CD4-positive, alpha-beta T cell (primary cell): ENCODE results near the gene TMEM196. TPM values are rescaled to one million over a fixed set of nuclear protein-coding genes. Genes with fewer than 3 reads are reported as not detected.
"Not testable (repeated sequence)": the region's sequence is repeated elsewhere in the genome, so short reads cannot be mapped to it uniquely, and the experiment has no call there.

Experiments
- ATAC-seq: fragments of 200-7000 bp; cut with Tn5 transposase; one replicate; pipeline ENCODE4 v1.10.0; 2022; ENCODE audit warnings: mild to moderate bottlenecking; ENCODE audit not compliant: poor library complexity
- CTCF ChIA-PET: fragments of 350-600 bp; sonication (Branson Sonifier 250); formaldehyde crosslinking; loops from one replicate; lab custom pipeline; 2021; ENCODE audit warnings: antibody characterized with exemption, inconsistent platforms; lab: Charles Lee
- POLR2A ChIA-PET: fragments of 350-600 bp; sonication (Branson Sonifier 250); formaldehyde crosslinking; loops from one replicate; lab custom pipeline; 2021; ENCODE audit warnings: antibody characterized with exemption, inconsistent platforms; lab: Charles Lee
- DNase-seq, 14 experiments: peaks; one replicate each; pipeline ENCODE4 v3.0.0-alpha.2; 2013 to 2020; ENCODE audit warnings: mixed read lengths in 2 of 14
- H3K27ac ChIP-seq, 2 donors: one replicate each; pipeline versions ENCODE4 v1.5.1 to v1.7.0; 2013; ENCODE audit warnings: low read length in 2 of 2, low read depth in 1 of 2, mild to moderate bottlenecking in 1 of 2
- H3K27me3 ChIP-seq, 2 experiments: 1 replicate in 1 of 2; 2 replicates in 1 of 2; pipeline versions ENCODE4 v1.6.1 to v1.7.0; 2013; ENCODE audit warnings: low read length in 2 of 2, control low read depth in 1 of 2, mild to moderate bottlenecking in 1 of 2, moderate library complexity in 1 of 2; ENCODE audit not compliant: insufficient read depth in 2 of 2, control insufficient read depth in 1 of 2
- H3K36me3 ChIP-seq: one replicate; pipeline ENCODE4 v1.6.1; 2013; ENCODE audit warnings: low read length, control low read depth; ENCODE audit not compliant: insufficient read depth
- H3K4me1 ChIP-seq: one replicate; pipeline ENCODE4 v1.6.1; 2013; ENCODE audit warnings: low read length, control low read depth; ENCODE audit not compliant: insufficient read depth
- H3K4me3 ChIP-seq: one replicate; pipeline ENCODE4 v1.5.1; 2013; ENCODE audit warnings: mild to moderate bottlenecking, low read length, moderate library complexity
- H3K9me3 ChIP-seq, 2 experiments: 1 replicate in 1 of 2; 2 replicates in 1 of 2; pipeline versions ENCODE4 v1.6.1 to v1.7.0; 2013; ENCODE audit warnings: low read length in 2 of 2, mild to moderate bottlenecking in 2 of 2, control low read depth in 1 of 2, moderate library complexity in 1 of 2; ENCODE audit not compliant: control insufficient read depth in 1 of 2, insufficient read depth in 1 of 2
- H3K27ac Mint-ChIP-seq: one replicate; pipeline ENCODE4 v1.8.0; 2020; ENCODE audit warnings: mixed read lengths
- H3K27me3 Mint-ChIP-seq: one replicate; pipeline ENCODE4 v1.8.0; 2021; ENCODE audit warnings: mixed read lengths
- H3K36me3 Mint-ChIP-seq: one replicate; pipeline ENCODE4 v1.8.0; 2021; ENCODE audit warnings: low read depth, mixed read lengths
- H3K4me1 Mint-ChIP-seq: one replicate; pipeline ENCODE4 v1.8.0; 2021; ENCODE audit warnings: low read depth, mixed read lengths
- H3K4me3 Mint-ChIP-seq: one replicate; pipeline ENCODE4 v1.8.0; 2020; ENCODE audit warnings: mild to moderate bottlenecking, mixed read lengths
- H3K9me3 Mint-ChIP-seq: one replicate; pipeline ENCODE4 v1.8.0; 2020; ENCODE audit warnings: mixed read lengths
- intact Hi-C, 2 experiments: fragments of 100-400 bp; cut with DNase I in 1 of 2; cut with micrococcal nuclease in 1 of 2; formaldehyde crosslinking; loops; one replicate each; pipeline versions ENCODE4 v1.15.1 to v1.9.0; 2023 to 2025; cut with DNase I, micrococcal nuclease
- total RNA-seq, 174 experiments: library from RNA in 2 of 174; stranded (reverse) in 2 of 174; gene quantifications; one replicate each; pipeline ENCODE4 v1.2.3 and lab custom pipeline; 2021 to 2026
- TF ChIP-seq, protein P1 (sequence below): fragments of 200-600 bp; IDR thresholded peaks from one replicate; pipeline ENCODE4 v1.8.0; 2022; ENCODE audit warnings: antibody characterized with exemption, mild to moderate bottlenecking

The TMEM196 gene
- total RNA-seq, 2 experiments from 2014 or later = not detected

DNA sequence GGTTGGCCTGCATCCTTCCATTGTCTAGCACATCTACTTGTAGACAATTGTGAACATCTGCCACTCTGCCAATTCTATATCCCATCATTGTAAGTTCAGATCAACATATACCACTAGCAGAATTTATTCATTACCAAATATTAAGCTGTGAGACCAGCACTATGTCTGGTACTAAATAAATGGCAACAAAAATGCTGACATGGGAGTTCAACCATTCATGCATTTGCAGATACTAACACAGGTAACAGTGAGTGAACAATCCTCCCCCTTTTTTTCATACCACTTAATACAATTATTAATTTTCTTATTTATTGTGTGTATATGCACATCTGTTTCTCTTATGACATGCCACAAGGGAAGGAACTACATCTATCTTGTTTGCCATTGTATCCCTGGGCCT lies 76.5 kb downstream of the TMEM196 start:
- peaks cover 56% of the 10 kb centered on the region for H3K36me3 Mint-ChIP-seq
- no peaks in the 10 kb centered on the region for H3K27me3 ChIP-seq
- no peak overlapping the region for H3K27ac Mint-ChIP-seq
- H3K9me3 Mint-ChIP-seq = no peaks in the 10 kb centered on the region
- no peak overlapping the region for H3K4me3 ChIP-seq
- no peaks in the 10 kb centered on the region for H3K27me3 Mint-ChIP-seq
- intact Hi-C loops = no loop called here
- H3K36me3 ChIP-seq = peaks cover 19% of the 10 kb centered on the region
- POLR2A ChIA-PET = no interaction called here
- H3K9me3 ChIP-seq = no peaks in the 10 kb centered on the region
- no peaks in the 10 kb centered on the region for H3K4me1 Mint-ChIP-seq
- DNase-seq (no peak), ATAC-seq (no peak)
- no peaks in the 10 kb centered on the region for H3K4me1 ChIP-seq
- TF ChIP-seq, protein P1, sequence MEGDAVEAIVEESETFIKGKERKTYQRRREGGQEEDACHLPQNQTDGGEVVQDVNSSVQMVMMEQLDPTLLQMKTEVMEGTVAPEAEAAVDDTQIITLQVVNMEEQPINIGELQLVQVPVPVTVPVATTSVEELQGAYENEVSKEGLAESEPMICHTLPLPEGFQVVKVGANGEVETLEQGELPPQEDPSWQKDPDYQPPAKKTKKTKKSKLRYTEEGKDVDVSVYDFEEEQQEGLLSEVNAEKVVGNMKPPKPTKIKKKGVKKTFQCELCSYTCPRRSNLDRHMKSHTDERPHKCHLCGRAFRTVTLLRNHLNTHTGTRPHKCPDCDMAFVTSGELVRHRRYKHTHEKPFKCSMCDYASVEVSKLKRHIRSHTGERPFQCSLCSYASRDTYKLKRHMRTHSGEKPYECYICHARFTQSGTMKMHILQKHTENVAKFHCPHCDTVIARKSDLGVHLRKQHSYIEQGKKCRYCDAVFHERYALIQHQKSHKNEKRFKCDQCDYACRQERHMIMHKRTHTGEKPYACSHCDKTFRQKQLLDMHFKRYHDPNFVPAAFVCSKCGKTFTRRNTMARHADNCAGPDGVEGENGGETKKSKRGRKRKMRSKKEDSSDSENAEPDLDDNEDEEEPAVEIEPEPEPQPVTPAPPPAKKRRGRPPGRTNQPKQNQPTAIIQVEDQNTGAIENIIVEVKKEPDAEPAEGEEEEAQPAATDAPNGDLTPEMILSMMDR = no peak
- CTCF ChIA-PET = interaction anchor here (1.0 to 3.3 kb wide), 2 partner anchors 12 to 17 kb away, joined by 3 to 14 read pairs; partner anchors contain the start of gene POLR1F
- H3K4me3 Mint-ChIP-seq = no peak overlapping the region
- H3K27ac ChIP-seq = no peak overlapping the region

DNA sequence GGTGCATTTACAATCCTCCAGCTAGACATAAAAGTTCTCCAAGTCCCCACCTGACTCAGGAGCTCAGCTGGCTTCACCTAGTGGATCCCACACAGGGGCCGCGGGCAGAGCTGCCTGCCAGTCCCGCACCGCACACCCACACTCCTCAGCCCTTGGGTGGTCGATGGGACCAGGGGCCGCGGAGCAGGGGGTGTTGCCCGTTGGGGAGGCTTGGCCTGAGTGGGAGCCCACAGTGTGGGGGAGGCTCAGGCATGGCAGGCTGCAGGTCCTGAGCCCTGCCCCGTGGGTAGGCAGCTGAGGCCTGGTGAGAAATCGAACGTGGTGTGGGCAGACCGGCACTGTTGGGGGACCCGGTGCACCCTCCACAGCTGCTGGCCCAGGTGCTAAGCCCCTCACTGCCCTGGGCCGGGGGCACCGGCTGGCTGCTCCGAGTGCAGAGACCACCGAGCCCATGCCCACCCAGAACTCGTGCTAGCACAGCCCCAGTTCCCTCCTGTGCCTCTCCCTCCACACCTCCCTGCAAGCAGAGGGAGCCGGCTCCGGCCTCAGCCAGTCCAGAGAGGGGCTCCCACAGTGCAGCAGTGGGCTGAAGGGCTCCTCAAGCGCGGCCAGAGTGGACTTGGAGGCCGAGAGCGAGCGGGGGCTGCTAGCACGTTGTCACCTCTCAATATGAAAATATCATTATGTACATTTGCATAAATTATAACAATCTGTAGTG lies 81.1 kb downstream of the TMEM196 start:
- H3K4me1 ChIP-seq = no peaks in the 10 kb centered on the region
- peaks cover 5% of the 10 kb centered on the region for H3K36me3 ChIP-seq
- intact Hi-C loops = no loop called here
- Mint-ChIP-seq H3K27me3 (peaks cover 4% of the 10 kb centered on the region), H3K27ac (no peak overlapping the region), H3K36me3 (peaks cover 17% of the 10 kb centered on the region), H3K4me3 (no peak overlapping the region), H3K9me3 (no peaks in the 10 kb centered on the region), H3K4me1 (no peaks in the 10 kb centered on the region)
- no peak overlapping the region for H3K27ac ChIP-seq
- no peaks in the 10 kb centered on the region for H3K27me3 ChIP-seq
- no peaks in the 10 kb centered on the region for H3K9me3 ChIP-seq
- ChIA-PET CTCF (no interaction called here), POLR2A (no interaction called here)
- ATAC-seq = no peak
- TF ChIP-seq, protein P1 = no peak
- DNase-seq = no peak
- no peak overlapping the region for H3K4me3 ChIP-seq

DNA sequence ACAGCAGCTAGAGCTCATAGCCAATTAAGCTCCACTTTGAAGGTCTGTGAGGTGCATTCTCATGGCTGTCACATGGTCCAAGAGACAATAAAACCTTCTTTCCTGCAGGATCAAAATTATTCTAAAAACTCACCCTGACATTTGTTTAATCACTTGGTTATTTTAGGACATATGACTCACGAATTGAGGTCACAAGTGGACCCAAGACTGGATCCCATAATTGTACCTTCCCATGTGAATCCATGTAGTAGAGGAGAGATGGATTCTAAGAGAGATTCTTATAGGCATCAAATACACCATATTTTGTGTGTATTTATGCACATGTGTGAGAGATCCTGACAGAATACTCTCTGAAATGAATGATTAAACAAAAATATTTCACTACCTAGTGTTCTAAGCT lies 82.7 kb downstream of the TMEM196 start:
- Mint-ChIP-seq H3K27ac (no peak overlapping the region), H3K4me1 (no peaks in the 10 kb centered on the region), H3K9me3 (no peaks in the 10 kb centered on the region), H3K27me3 (peaks cover 4% of the 10 kb centered on the region), H3K4me3 (no peak overlapping the region), H3K36me3 (peaks cover 7% of the 10 kb centered on the region)
- POLR2A ChIA-PET = no interaction called here
- ATAC-seq (no peak), DNase-seq (no peak)
- no peaks in the 10 kb centered on the region for H3K27me3 ChIP-seq
- TF ChIP-seq, protein P1 = no peak
- H3K27ac ChIP-seq = no peak overlapping the region
- H3K4me1 ChIP-seq = no peaks in the 10 kb centered on the region
- CTCF ChIA-PET = no interaction called here
- H3K36me3 ChIP-seq = no peaks in the 10 kb centered on the region
- intact Hi-C loops = no loop called here
- no peak overlapping the region for H3K4me3 ChIP-seq
- H3K9me3 ChIP-seq = no peaks in the 10 kb centered on the region

DNA sequence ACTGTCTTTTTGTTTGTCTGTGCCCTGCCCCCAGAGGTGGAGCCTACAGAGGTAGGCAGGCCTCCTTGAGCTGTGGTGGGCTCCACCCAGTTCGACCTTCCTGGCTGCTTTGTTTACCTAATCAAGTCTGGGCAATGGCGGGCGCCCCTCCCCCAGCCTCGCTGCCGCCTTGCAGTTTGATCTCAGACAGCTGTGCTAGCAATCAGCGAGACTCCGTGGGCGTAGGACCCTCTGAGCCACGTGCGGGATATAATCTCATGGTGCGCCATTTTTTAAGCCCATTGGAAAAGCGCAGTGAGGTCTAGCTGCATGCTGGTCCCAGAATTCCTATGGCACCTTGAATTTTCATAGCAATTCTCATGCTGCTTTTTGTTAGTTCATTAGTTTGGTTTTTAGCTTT lies 84.3 kb downstream of the TMEM196 start:
- intact Hi-C loops = not testable (repeated sequence)

More for the DNA sequence above, 84.3 kb downstream of the TMEM196 start:
- H3K9me3 Mint-ChIP-seq, H3K4me1 Mint-ChIP-seq, CTCF ChIA-PET, DNase-seq, POLR2A ChIA-PET, H3K4me3 Mint-ChIP-seq, H3K9me3 ChIP-seq, H3K27me3 Mint-ChIP-seq, H3K36me3 ChIP-seq, H3K27me3 ChIP-seq, ATAC-seq, H3K27ac Mint-ChIP-seq, H3K4me1 ChIP-seq, H3K36me3 Mint-ChIP-seq, H3K27ac ChIP-seq, H3K4me3 ChIP-seq: not testable (repeated sequence)
